Measurements from ENCODE around the gene RAB3A. TPM values are rescaled to one million over a fixed set of nuclear protein-coding genes. Genes with fewer than 3 reads are reported as not detected.

RAB3A gene
- total RNA-seq, 1 experiment from 2014 or later, result 1.0 TPM

DNA sequence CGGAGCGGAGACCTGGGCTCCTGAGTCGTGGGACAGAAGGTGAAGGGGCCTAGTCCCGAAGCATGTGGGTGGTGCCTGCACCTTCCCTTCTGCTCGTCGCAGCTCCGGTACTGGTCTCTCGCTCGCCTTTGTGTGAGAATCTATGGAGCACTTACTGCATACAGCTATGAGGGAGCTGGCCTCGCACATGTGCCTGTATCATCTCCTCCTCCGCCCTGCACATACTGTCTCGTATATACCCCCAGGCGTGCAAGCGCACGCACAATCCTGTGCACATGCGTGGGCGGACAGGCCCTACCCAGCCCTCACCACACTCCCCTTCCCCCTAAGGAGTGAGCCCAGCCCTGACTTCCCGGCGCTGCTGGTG is 42.2 kb downstream of the RAB3A start:
- CTCF ChIA-PET, result no interaction called here
- Histone ChIP-seq H3K27ac (ENCODE audit: low read length) (no peak overlapping the region), H3K27me3 (ENCODE audit: control insufficient read depth, insufficient read depth, low read length) (no peaks in the 10 kb centered on the region), H3K4me1 (ENCODE audit: control insufficient read depth, insufficient read depth, low read length) (peaks cover 12% of the 10 kb centered on the region), H3K9me3 (ENCODE audit: control insufficient read depth, insufficient read depth, low read depth, low read length) (no peaks in the 10 kb centered on the region), H3K36me3 (ENCODE audit: control insufficient read depth, insufficient read depth, low read length) (no peaks in the 10 kb centered on the region; the same call in 1 of the 2 replicates), H3K4me3 (ENCODE audit: low read depth in 2 of 2, low read length in 2 of 2) (no peak overlapping the region)
- intact Hi-C loops (cut with micrococcal nuclease; ENCODE audit: unreplicated experiment), result loop anchor here (10.0 kb wide), 1 partner anchor 47 kb away; no protein-coding TSS in a partner anchor
- TF ChIP-seq SIN3A (IDR thresholded peaks at IDR 0.05; ENCODE audit: borderline replicate concordance, insufficient read depth, low read depth, low read length) (no peak), REST (IDR thresholded peaks at IDR 0.05; ENCODE audit: insufficient read depth in 1 of 2, low read depth in 2 of 2, low read length in 1 of 2) (no peak), POLR2AphosphoS5 (IDR thresholded peaks at IDR 0.05; ENCODE audit: low read depth, low read length) (no peak), TCF7L2 (IDR thresholded peaks at IDR 0.05; ENCODE audit: low read depth, low read length) (no peak)
- TF ChIP-seq, protein P1, sequence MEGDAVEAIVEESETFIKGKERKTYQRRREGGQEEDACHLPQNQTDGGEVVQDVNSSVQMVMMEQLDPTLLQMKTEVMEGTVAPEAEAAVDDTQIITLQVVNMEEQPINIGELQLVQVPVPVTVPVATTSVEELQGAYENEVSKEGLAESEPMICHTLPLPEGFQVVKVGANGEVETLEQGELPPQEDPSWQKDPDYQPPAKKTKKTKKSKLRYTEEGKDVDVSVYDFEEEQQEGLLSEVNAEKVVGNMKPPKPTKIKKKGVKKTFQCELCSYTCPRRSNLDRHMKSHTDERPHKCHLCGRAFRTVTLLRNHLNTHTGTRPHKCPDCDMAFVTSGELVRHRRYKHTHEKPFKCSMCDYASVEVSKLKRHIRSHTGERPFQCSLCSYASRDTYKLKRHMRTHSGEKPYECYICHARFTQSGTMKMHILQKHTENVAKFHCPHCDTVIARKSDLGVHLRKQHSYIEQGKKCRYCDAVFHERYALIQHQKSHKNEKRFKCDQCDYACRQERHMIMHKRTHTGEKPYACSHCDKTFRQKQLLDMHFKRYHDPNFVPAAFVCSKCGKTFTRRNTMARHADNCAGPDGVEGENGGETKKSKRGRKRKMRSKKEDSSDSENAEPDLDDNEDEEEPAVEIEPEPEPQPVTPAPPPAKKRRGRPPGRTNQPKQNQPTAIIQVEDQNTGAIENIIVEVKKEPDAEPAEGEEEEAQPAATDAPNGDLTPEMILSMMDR (IDR thresholded peaks at IDR 0.05), result no peak; the same call in none of the 2 replicates
- no peak; the same call in 1 of the 2 replicates for ATAC-seq
- BruUV-seq (replicated peaks), result no TSS peak
- in situ Hi-C loops (cut with HindIII; ENCODE audit: low pct_unique_long_range_greater_than_20kb, low sequenced_read_pairs), result no loop called here
- POLR2A ChIA-PET, result no interaction called here
- DNase-seq (ENCODE audit: low read depth, low spot score), result no peak

DNA sequence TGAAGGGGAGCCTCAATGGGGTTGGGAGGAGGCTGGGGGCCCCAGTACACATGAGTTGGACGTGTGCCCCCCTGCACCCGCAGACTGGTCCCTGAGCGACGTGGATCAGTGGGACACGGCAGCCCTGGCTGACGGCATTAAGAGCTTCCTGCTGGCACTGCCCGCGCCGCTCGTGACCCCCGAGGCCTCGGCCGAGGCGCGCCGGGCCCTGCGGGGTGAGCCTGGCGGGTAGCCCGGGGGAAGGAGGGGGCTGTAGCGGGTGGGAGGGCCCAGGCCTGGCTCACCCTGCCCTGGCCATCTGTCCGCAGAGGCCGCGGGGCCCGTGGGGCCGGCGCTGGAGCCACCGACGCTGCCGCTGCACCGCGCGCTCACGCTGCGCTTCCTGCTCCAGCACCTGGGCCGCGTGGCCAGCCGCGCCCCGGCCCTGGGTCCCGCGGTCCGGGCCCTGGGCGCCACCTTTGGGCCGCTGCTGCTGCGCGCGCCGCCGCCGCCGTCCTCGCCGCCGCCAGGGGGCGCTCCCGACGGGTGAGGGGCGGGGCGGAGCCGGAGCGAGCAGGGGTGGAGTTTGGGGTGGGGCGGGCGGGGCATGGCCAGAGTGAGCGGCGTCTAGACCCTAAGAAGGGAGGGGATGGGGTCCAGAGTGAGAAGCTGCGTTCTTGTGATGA is 42.7 kb downstream of the RAB3A start:
- ChIA-PET CTCF (interaction anchor here (0.5 to 0.6 kb wide), 2 partner anchors 48 to 429 kb away, joined by 4 to 8 read pairs; no protein-coding TSS in a partner anchor), POLR2A (no interaction called here)
- in situ Hi-C loops (cut with HindIII; ENCODE audit: low pct_unique_long_range_greater_than_20kb, low sequenced_read_pairs) (no loop called here), intact Hi-C loops (cut with micrococcal nuclease; ENCODE audit: unreplicated experiment) (loop anchor here (10.0 kb wide), 1 partner anchor 46 kb away; no protein-coding TSS in a partner anchor)
- peaks cover 17% of the 10 kb centered on the region for H3K4me1 ChIP-seq (ENCODE audit: control insufficient read depth, insufficient read depth, low read length)
- TF ChIP-seq, protein P1 (IDR thresholded peaks at IDR 0.05), result peak; percentile 95
- TF ChIP-seq SIN3A (IDR thresholded peaks at IDR 0.05; ENCODE audit: borderline replicate concordance, insufficient read depth, low read depth, low read length), result no peak
- H3K27me3 ChIP-seq (ENCODE audit: control insufficient read depth, insufficient read depth, low read length), result no peaks in the 10 kb centered on the region
- BruUV-seq (replicated peaks), result no TSS peak
- DNase-seq (ENCODE audit: low read depth, low spot score) (no peak), ATAC-seq (peak; percentile 89)
- H3K27ac ChIP-seq (ENCODE audit: low read length), result no peak overlapping the region
- no peaks in the 10 kb centered on the region; the same call in 1 of the 2 replicates for H3K36me3 ChIP-seq (ENCODE audit: control insufficient read depth, insufficient read depth, low read length)
- no peaks in the 10 kb centered on the region for H3K9me3 ChIP-seq (ENCODE audit: control insufficient read depth, insufficient read depth, low read depth, low read length)
- H3K4me3 ChIP-seq (ENCODE audit: low read depth in 2 of 2, low read length in 2 of 2), result no peak overlapping the region

Measured in Panc1 (cell line).